GM23248 (cell line): ENCODE measurements around the gene MRPL18.
"Not testable (repeated sequence)": the region's sequence is repeated elsewhere in the genome, so short reads cannot be mapped to it uniquely, and the experiment has no call there.

Experiments
- EZH2 ChIP-seq: fragments of 200-600 bp; sonication (generic); IDR thresholded peaks from 2 replicates; pipeline ENCODE4 v1.6.1; 2018; ENCODE audit warnings: antibody characterized with exemption, mild to moderate bottlenecking; ENCODE audit not compliant: insufficient read depth, poor library complexity, severe bottlenecking
- EZH2phosphoT487 ChIP-seq: fragments of 200-600 bp; sonication (generic); IDR thresholded peaks from 2 replicates; pipeline ENCODE4 v1.6.1; 2018; ENCODE audit warnings: antibody characterized with exemption, moderate library complexity, mild to moderate bottlenecking, low read depth; ENCODE audit not compliant: insufficient read depth

DNA sequence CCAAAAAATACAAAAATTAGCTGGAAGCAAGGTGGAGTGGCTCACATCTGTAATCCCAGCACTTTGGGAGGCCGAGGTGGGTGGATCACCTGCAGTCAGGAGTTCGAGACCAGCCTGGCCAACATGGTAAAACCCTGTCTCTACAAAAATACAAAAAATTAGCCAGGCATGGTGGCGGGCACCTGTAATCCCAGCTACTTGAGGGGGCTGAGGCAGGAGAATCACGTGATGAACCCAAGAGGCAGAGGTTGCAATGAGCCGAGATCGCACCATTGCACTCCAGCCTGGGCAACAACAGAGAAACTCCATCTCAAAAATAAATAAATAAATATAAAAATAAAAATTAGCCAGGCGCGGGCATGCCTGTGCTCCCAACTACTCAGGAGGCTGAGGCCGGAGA lies 34.4 kb downstream of the MRPL18 start:
- TF ChIP-seq EZH2, EZH2phosphoT487: not testable (repeated sequence)
